Measurements from ENCODE around the gene YIF1B.

- TF ChIP-seq CTCF (IDR thresholded peaks at IDR 0.05 in 2 of 3, conservative IDR thresholded peaks at IDR 0.05 in 1 of 3; ENCODE audit: insufficient read depth in 2 of 3, low read depth in 1 of 3, low read length in 3 of 3) (no peak), TCF3 (CRISPR knock-in tag; IDR thresholded peaks at IDR 0.05) (no peak), EZH2 (IDR thresholded peaks at IDR 0.05; ENCODE audit: borderline replicate concordance, low read depth, low read length) (no peak), POLR2AphosphoS5 (IDR thresholded peaks at IDR 0.05; ENCODE audit: control insufficient read depth, insufficient read depth, low read depth, low read length) (no peak), PKNOX1 (IDR thresholded peaks at IDR 0.05) (no peak), POLR2A (conservative IDR thresholded peaks at IDR 0.05) (no peak), HSF4 (CRISPR knock-in tag; IDR thresholded peaks at IDR 0.05; ENCODE audit: borderline replicate concordance) (no peak), ZFP30 (CRISPR knock-in tag; IDR thresholded peaks at IDR 0.05; ENCODE audit: borderline replicate concordance) (no peak)
Observed at GRCh38 chr19:38329651-38330050, 13.9 kb upstream of the YIF1B start.

Measured in K562 (cell line).